ENCODE measurements around the gene TBC1D19. TPM values are rescaled to one million over a fixed set of nuclear protein-coding genes. Genes with fewer than 3 reads are reported as not detected.
"Not testable (repeated sequence)": the region's sequence is repeated elsewhere in the genome, so short reads cannot be mapped to it uniquely, and the experiment has no call there.

The TBC1D19 gene
- total RNA-seq, 1 donor from 2014 or later: 9.7 TPM

DNA sequence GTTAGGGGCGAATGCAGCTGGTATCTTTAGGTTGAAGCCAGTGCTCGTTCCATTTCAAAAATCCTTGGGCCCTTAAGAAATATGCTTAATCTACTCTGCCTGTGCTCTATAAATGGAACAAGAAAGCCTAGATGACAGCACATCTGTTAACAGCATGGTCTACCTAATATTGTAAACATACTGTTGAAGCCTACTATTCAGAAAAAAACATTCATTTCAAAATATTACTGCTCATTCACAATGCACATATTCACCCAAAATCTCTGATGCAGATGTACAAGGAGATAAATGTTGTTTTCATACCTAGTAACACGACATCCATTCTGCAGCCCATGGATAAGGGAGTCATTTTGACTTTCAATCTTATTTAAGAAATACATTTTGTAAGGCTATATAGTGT is 106.6 kb downstream of the TBC1D19 start:
- Histone ChIP-seq H3K27me3 (ENCODE audit: control insufficient read depth, insufficient read depth, low read length) (no peaks in the 10 kb centered on the region), H3K4me3 (ENCODE audit: low read depth, low read length) (no peak overlapping the region), H3K36me3 (ENCODE audit: control insufficient read depth, insufficient read depth, low read length) (no peaks in the 10 kb centered on the region)
- TF ChIP-seq, protein P1, sequence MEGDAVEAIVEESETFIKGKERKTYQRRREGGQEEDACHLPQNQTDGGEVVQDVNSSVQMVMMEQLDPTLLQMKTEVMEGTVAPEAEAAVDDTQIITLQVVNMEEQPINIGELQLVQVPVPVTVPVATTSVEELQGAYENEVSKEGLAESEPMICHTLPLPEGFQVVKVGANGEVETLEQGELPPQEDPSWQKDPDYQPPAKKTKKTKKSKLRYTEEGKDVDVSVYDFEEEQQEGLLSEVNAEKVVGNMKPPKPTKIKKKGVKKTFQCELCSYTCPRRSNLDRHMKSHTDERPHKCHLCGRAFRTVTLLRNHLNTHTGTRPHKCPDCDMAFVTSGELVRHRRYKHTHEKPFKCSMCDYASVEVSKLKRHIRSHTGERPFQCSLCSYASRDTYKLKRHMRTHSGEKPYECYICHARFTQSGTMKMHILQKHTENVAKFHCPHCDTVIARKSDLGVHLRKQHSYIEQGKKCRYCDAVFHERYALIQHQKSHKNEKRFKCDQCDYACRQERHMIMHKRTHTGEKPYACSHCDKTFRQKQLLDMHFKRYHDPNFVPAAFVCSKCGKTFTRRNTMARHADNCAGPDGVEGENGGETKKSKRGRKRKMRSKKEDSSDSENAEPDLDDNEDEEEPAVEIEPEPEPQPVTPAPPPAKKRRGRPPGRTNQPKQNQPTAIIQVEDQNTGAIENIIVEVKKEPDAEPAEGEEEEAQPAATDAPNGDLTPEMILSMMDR (IDR thresholded peaks at IDR 0.05; ENCODE audit: insufficient read depth, low read length, severe bottlenecking): no peak
- DNase-seq (ENCODE audit: low read depth) (no peak), FAIRE-seq (no peak)

DNA sequence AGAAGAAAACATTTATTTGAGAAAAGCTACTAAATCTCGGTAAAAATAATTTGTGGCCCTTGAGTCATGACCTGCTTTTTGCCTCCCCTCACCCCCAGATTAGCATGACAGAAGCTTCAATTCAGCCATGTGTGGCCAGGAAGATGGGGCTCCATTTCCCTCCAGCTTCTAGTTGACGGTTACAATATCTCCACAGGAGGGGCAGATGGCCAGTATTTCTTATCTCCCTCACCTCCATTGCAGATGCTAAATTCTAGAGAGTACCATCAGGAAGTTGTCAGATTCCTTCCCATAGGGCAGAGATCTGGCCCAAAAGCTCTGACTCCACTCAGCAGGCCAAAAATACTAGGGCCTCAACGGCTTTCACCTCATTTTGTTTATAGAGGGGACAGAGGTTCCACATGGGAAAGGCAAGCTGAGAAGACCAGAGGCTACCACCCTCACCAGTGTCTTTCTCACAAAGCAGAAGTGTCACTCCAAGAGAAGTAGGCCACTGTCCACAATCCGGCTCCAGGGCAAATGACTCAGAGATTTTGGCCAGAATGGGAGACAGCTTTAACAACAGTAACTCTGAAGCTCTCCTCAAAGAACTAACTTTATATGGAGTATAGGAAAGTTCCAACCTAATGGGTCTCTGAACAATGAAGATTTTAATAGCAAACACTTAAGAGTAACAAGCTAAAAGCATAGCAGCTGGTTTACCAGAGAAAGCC is 108.3 kb downstream of the TBC1D19 start:
- Histone ChIP-seq H3K4me3 (ENCODE audit: low read depth, low read length) (no peak overlapping the region), H3K36me3 (ENCODE audit: control insufficient read depth, insufficient read depth, low read length) (no peaks in the 10 kb centered on the region), H3K27me3 (ENCODE audit: control insufficient read depth, insufficient read depth, low read length) (no peaks in the 10 kb centered on the region)
- TF ChIP-seq, protein P1 (IDR thresholded peaks at IDR 0.05; ENCODE audit: insufficient read depth, low read length, severe bottlenecking): no peak
- DNase-seq (ENCODE audit: low read depth) (peak; percentile 21), FAIRE-seq (no peak)

DNA sequence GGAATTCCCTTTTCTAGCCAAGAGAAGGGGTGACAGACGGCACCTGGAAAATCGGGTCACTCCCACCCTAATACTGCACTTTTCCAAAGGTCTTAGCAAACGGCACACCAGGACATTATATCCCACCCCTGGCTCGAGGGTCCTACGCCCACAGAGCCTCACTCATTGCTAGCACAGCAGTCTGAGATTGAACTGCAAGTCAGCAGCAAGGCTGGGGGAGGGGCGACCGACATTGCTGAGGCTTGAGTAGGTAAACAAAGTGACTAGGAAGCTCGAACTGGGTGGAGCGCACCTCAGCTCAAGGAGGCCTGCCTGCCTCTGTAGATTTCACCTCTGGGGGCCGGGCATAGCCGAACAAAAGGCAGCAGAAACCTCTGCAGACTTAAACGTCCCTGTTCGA is 110.2 kb downstream of the TBC1D19 start:
- H3K36me3 ChIP-seq (ENCODE audit: control insufficient read depth, insufficient read depth, low read length); FAIRE-seq: not testable (repeated sequence)

DNA sequence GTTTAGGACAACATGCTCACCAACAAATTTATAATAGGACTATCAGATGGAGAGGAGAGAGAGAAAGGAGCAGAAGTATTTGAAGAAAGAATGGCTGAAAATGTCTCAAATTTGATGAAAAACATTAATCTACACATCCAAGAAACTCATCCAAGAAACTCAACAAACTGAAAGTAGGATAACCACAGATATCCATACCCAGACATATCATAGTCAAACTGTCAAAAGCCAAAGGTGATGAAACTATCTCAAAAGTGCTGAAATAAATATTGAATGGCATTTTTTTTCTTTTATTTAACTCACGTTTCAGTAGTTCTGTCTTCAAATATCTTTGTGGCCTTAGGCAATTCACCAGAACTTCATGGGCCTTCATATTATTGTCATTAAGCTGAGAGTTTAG is 116.2 kb downstream of the TBC1D19 start:
- DNase-seq (ENCODE audit: low read depth): no peak
- TF ChIP-seq, protein P1 (IDR thresholded peaks at IDR 0.05; ENCODE audit: insufficient read depth, low read length, severe bottlenecking): no peak
- no peak for FAIRE-seq
- no peaks in the 10 kb centered on the region for H3K27me3 ChIP-seq (ENCODE audit: control insufficient read depth, insufficient read depth, low read length)
- no peaks in the 10 kb centered on the region for H3K36me3 ChIP-seq (ENCODE audit: control insufficient read depth, insufficient read depth, low read length)
- no peak overlapping the region for H3K4me3 ChIP-seq (ENCODE audit: low read depth, low read length)

More for the DNA sequence above, 110.2 kb downstream of the TBC1D19 start:
- not testable (repeated sequence) for H3K4me3 ChIP-seq (ENCODE audit: low read depth, low read length); DNase-seq (ENCODE audit: low read depth); H3K27me3 ChIP-seq (ENCODE audit: control insufficient read depth, insufficient read depth, low read length)

DNA sequence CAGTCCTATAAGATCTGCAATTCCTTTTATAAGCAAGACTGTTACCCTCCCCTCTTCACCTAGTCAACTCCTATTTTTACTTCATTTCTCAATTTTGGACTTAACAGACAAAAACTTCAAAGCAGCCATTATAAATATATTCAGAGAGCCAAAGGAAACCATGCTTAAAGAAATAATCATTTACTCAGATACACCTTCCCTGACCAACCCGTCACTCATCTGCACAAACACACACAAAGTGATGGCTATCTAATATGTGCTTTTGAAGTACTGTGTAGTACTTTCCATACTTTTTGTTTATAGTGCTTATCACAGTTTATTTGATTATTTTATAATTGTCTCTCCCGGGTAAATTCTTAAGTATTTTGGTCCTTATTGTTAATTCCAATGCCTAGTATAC is 117.2 kb downstream of the TBC1D19 start:
- DNase-seq (ENCODE audit: low read depth): no peak
- no peak overlapping the region for H3K4me3 ChIP-seq (ENCODE audit: low read depth, low read length)
- no peak for FAIRE-seq
- no peaks in the 10 kb centered on the region for H3K36me3 ChIP-seq (ENCODE audit: control insufficient read depth, insufficient read depth, low read length)
- H3K27me3 ChIP-seq (ENCODE audit: control insufficient read depth, insufficient read depth, low read length): no peaks in the 10 kb centered on the region
- TF ChIP-seq, protein P1 (IDR thresholded peaks at IDR 0.05; ENCODE audit: insufficient read depth, low read length, severe bottlenecking): no peak

DNA sequence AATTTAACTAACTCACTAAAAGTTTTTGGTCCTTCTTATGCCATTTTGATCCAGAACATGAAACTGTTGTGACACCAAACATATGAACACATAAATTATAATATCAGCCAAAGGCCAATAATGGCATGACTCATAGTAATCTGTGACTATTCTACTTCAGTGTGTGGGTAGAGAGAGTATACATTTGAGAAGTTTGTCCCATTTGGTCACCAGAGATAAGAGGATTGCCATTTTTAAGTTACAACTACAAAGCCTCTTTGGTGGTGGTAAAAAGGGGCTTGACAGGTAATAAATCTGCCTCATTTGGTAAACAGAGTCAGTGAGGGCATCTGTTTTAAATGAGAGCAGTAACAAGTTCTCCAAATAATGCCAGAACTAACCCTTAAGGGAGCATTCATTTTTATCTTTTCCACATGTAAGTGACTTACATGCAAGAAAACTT is 117.9 kb downstream of the TBC1D19 start:
- DNase-seq (ENCODE audit: low read depth) (peak; percentile 30), FAIRE-seq (no peak)
- no peaks in the 10 kb centered on the region for H3K27me3 ChIP-seq (ENCODE audit: control insufficient read depth, insufficient read depth, low read length)
- TF ChIP-seq, protein P1 (IDR thresholded peaks at IDR 0.05; ENCODE audit: insufficient read depth, low read length, severe bottlenecking): no peak
- H3K4me3 ChIP-seq (ENCODE audit: low read depth, low read length): no peak overlapping the region
- H3K36me3 ChIP-seq (ENCODE audit: control insufficient read depth, insufficient read depth, low read length): no peaks in the 10 kb centered on the region

Measured in bronchial epithelial cell (primary cell).